ENCODE data around the gene MGAT4C.
"Not testable (repeated sequence)": the region's sequence is repeated elsewhere in the genome, so short reads cannot be mapped to it uniquely, and the experiment has no call there.

The MGAT4C gene

DNA sequence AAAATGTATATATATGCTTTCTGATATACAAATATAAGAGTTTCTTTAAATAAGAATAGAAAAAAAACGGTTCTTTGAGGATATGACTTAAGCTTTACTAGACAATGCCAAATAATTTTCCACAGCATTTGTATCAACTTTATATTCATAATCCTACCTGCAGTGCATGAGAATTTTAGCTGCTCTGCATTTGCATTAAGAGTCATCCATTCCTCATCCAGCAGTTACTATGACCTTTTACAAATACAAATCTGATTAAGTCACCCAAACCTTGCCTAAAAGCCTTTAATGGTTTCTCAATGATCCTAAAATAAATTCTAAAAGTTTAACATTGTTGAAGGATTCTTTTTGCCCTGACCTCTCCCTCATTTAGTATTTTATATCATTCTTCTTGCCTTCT, 116.5 kb downstream of the MGAT4C start:
- DNase-seq (ENCODE audit: extremely low read depth, low read depth) = no peak
- TF ChIP-seq CTCF (IDR thresholded peaks at IDR 0.05; ENCODE audit: low read depth, low read length) = no peak

GRCh38 chr12:86138770-86139169, 117.4 kb downstream of the MGAT4C start:
- no peak for TF ChIP-seq CTCF (IDR thresholded peaks at IDR 0.05; ENCODE audit: low read depth, low read length)
- no peak for DNase-seq (ENCODE audit: extremely low read depth, low read depth)

- DNase-seq (ENCODE audit: extremely low read depth, low read depth) = no peak
- TF ChIP-seq CTCF (IDR thresholded peaks at IDR 0.05; ENCODE audit: low read depth, low read length) = no peak
Measured at GRCh38 chr12:86137936-86138335, 118.3 kb downstream of the MGAT4C start.

GRCh38 chr12:86134561-86134960, 121.6 kb downstream of the MGAT4C start:
- TF ChIP-seq CTCF (IDR thresholded peaks at IDR 0.05; ENCODE audit: low read depth, low read length) = no peak
- no peak for DNase-seq (ENCODE audit: extremely low read depth, low read depth)

DNA sequence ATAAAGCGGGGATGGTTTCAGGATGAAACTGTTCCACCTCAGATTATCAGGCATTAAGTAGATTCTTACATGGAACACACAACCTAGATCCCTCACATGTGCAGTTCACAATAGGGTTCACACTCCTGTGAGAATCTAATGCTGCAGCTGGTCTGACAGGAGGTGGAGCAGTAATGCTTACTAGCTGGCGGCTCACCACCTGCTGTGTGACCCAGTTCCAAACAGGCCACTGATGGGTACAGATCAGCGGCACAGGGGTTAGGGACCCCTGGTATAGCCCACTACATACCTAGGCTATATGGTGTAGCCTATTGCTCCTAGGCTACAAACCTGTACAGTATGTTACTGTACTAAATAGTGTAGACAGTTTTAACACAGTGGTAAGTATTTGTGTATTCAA, 129.3 kb downstream of the MGAT4C start:
- not testable (repeated sequence) for DNase-seq (ENCODE audit: extremely low read depth, low read depth)

GRCh38 chr12:86122846-86123468, 133.2 kb downstream of the MGAT4C start:
- TF ChIP-seq CTCF (IDR thresholded peaks at IDR 0.05; ENCODE audit: low read depth, low read length) = no peak
- no peak for DNase-seq (ENCODE audit: extremely low read depth, low read depth)

GRCh38 chr12:86118161-86118560, 138.0 kb downstream of the MGAT4C start:
- DNase-seq (ENCODE audit: extremely low read depth, low read depth) = no peak
- no peak for TF ChIP-seq CTCF (IDR thresholded peaks at IDR 0.05; ENCODE audit: low read depth, low read length)

DNA sequence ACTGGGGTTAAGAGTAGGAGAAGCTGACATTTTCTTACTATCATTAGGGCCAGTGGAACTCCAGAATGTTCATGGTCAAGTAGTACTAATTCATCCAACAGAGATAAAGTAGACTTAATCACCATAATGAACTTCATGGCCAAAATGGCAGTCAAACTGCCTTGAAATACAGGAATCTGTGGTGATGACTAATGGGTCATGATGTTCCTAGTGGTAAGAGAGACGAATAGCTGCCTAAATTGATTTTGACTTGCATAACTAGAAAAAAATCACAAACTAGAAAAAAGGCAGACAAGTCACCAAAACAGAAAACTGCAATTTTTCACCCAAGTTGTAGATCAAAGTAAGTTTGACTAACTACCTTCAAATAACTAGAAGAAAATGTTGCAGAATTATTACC, 138.5 kb downstream of the MGAT4C start:
- no peak for TF ChIP-seq CTCF (IDR thresholded peaks at IDR 0.05; ENCODE audit: low read depth, low read length)
- no peak for DNase-seq (ENCODE audit: extremely low read depth, low read depth)

All from AG09319 (cell line).